Stomach (tissue), 4 donors: Measurements from ENCODE around the gene CD53.

ENCODE experiments used
- EP300 ChIP-seq: sonication (generic); formaldehyde crosslinking; IDR thresholded peaks from one replicate; pipeline ENCODE4 v1.6.1; 2017; ENCODE audit warnings: antibody characterized with exemption
- POLR2A ChIP-seq, 4 donors: fragments of 450-650 bp; IDR thresholded peaks; one replicate each; pipeline ENCODE4 v1.6.1; 2016; ENCODE audit warnings: antibody characterized with exemption in 4 of 4, control low read depth in 2 of 4, mild to moderate bottlenecking in 1 of 4, moderate library complexity in 1 of 4
- TF ChIP-seq, protein P1 (sequence below), 7 experiments: fragments of 450-650 bp in 4 of 7; fragments of 200-600 bp in 3 of 7; sonication (generic) in 3 of 7; IDR thresholded peaks; one replicate each; pipeline ENCODE4 v1.5.1; 2016 to 2019; ENCODE audit warnings: antibody characterized with exemption in 7 of 7, control low read depth in 2 of 7, mild to moderate bottlenecking in 1 of 7

DNA sequence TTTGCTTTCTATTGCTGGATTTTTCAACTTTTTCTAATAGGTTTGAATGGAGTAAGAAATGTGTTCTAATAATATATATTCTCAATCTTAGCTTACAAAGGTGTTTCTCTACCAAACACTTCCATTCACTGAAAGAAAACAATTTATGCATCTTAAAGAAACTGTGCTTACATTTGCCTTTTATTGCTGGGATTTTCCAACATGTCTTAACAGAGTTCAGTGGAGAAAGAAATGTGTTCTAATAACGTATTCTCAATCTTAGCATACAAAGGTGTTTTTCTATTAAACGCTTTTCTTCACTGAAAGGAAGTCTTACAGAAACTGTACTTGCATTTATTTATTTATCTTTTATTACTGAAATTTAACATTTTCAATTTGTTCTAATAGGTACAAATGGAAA, 5.6 kb downstream of the CD53 start:
- TF ChIP-seq, protein P1, sequence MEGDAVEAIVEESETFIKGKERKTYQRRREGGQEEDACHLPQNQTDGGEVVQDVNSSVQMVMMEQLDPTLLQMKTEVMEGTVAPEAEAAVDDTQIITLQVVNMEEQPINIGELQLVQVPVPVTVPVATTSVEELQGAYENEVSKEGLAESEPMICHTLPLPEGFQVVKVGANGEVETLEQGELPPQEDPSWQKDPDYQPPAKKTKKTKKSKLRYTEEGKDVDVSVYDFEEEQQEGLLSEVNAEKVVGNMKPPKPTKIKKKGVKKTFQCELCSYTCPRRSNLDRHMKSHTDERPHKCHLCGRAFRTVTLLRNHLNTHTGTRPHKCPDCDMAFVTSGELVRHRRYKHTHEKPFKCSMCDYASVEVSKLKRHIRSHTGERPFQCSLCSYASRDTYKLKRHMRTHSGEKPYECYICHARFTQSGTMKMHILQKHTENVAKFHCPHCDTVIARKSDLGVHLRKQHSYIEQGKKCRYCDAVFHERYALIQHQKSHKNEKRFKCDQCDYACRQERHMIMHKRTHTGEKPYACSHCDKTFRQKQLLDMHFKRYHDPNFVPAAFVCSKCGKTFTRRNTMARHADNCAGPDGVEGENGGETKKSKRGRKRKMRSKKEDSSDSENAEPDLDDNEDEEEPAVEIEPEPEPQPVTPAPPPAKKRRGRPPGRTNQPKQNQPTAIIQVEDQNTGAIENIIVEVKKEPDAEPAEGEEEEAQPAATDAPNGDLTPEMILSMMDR (IDR thresholded peaks at IDR 0.05), result no peak
- TF ChIP-seq EP300 (no peak), POLR2A (IDR thresholded peaks at IDR 0.05) (no peak)
